GM18870 (cell line): ENCODE data around the gene DHRS12.
A peak's percentile ranks its signal among the peaks of the same experiment; 100 is the strongest.

Experiments
- ATAC-seq: cut with Tn5 transposase; IDR thresholded peaks from one replicate; pipeline ENCODE4 v1.9.1; 2021; ENCODE audit warnings: moderate library complexity; ENCODE audit not compliant: unreplicated experiment

The DHRS12 gene

GRCh38 chr13:51764184-51765141 lies 39.5 kb downstream of the DHRS12 start:
- peak; percentile 87 for ATAC-seq

- ATAC-seq, result no peak
These were observed 40.5 kb downstream of the DHRS12 start for GRCh38 chr13:51763486-51763885.

GRCh38 chr13:51761643-51762350 lies 42.2 kb downstream of the DHRS12 start:
- ATAC-seq, result no peak

- no peak for ATAC-seq
These were observed 43.4 kb downstream of the DHRS12 start for GRCh38 chr13:51760592-51760991.

GRCh38 chr13:51759240-51759639 lies 44.7 kb downstream of the DHRS12 start:
- ATAC-seq, result no peak

GRCh38 chr13:51758691-51759090 lies 45.3 kb downstream of the DHRS12 start:
- ATAC-seq, result no peak

GRCh38 chr13:51756651-51757050 lies 47.3 kb downstream of the DHRS12 start:
- no peak for ATAC-seq

GRCh38 chr13:51747438-51748434 lies 56.2 kb downstream of the DHRS12 start:
- no peak for ATAC-seq

- no peak for ATAC-seq
These were observed 57.2 kb downstream of the DHRS12 start for GRCh38 chr13:51746802-51747201.

GRCh38 chr13:51745243-51745642 lies 58.7 kb downstream of the DHRS12 start:
- ATAC-seq, result no peak

GRCh38 chr13:51742611-51743010 lies 61.4 kb downstream of the DHRS12 start:
- no peak for ATAC-seq

GRCh38 chr13:51742031-51742430 lies 61.9 kb downstream of the DHRS12 start:
- ATAC-seq, result no peak

- no peak for ATAC-seq
These were observed 63.3 kb downstream of the DHRS12 start for GRCh38 chr13:51740698-51741097.

GRCh38 chr13:51739027-51739764 lies 64.8 kb downstream of the DHRS12 start:
- ATAC-seq, result no peak

- no peak for ATAC-seq
These were observed 65.6 kb downstream of the DHRS12 start for GRCh38 chr13:51738226-51738905.

GRCh38 chr13:51737609-51738008 lies 66.4 kb downstream of the DHRS12 start:
- ATAC-seq, result no peak

- ATAC-seq, result no peak
These were observed 69.2 kb downstream of the DHRS12 start for GRCh38 chr13:51734786-51735185.

GRCh38 chr13:51733374-51734298 lies 70.3 kb downstream of the DHRS12 start:
- no peak for ATAC-seq
